HepG2 (cell line): ENCODE results near the gene MED23. TPM values are rescaled to one million over a fixed set of nuclear protein-coding genes. Genes with fewer than 3 reads are reported as not detected.
A peak's percentile ranks its signal among the peaks of the same experiment; 100 is the strongest.

Experiments
- CCDC6 ChIP-seq: sonication (generic); formaldehyde crosslinking; IDR thresholded peaks from 2 replicates; pipeline ENCODE4 v1.8.1; 2022; ENCODE audit warnings: mild to moderate bottlenecking, missing genetic modification reagents, moderate library complexity
- CENPT ChIP-seq: sonication (generic); formaldehyde crosslinking; IDR thresholded peaks from 2 replicates; pipeline ENCODE4 v1.8.0; 2022; ENCODE audit warnings: low read depth, mild to moderate bottlenecking, moderate library complexity, missing genetic modification reagents
- CHD4 ChIP-seq: fragments of 200-600 bp; sonication (generic); IDR thresholded peaks from 2 replicates; pipeline ENCODE4 v1.7.0; 2017; ENCODE audit warnings: mild to moderate bottlenecking, low read length, borderline replicate concordance
- FOXA3 ChIP-seq: IDR thresholded peaks from 2 replicates; pipeline ENCODE4 v1.6.1; 2016; ENCODE audit warnings: missing genetic modification reagents, missing compliant biosample characterization
- FOXJ3 ChIP-seq: sonication (generic); formaldehyde crosslinking; IDR thresholded peaks from 2 replicates; pipeline ENCODE4 v1.4.0; 2020; ENCODE audit warnings: missing genetic modification reagents, mild to moderate bottlenecking, borderline replicate concordance
- HOXA7 ChIP-seq: sonication (generic); formaldehyde crosslinking; IDR thresholded peaks from 2 replicates; pipeline ENCODE4 v1.8.1; 2022; ENCODE audit warnings: mild to moderate bottlenecking, missing genetic modification reagents, moderate library complexity
- JARID2 ChIP-seq: sonication (generic); formaldehyde crosslinking; IDR thresholded peaks from 2 replicates; pipeline ENCODE4 v1.8.1; 2023; ENCODE audit warnings: missing genetic modification reagents, inconsistent platforms; ENCODE audit not compliant: insufficient replicate concordance
- KDM4B ChIP-seq: sonication (generic); formaldehyde crosslinking; IDR thresholded peaks from 2 replicates; pipeline ENCODE4 v1.4.0; 2020; ENCODE audit warnings: missing genetic modification reagents
- MED8 ChIP-seq: sonication (generic); formaldehyde crosslinking; IDR thresholded peaks from 2 replicates; pipeline ENCODE4 v1.8.1; 2023; ENCODE audit warnings: mild to moderate bottlenecking, missing genetic modification reagents; ENCODE audit not compliant: insufficient replicate concordance
- MTA3 ChIP-seq: sonication (generic); formaldehyde crosslinking; IDR thresholded peaks from 2 replicates; pipeline ENCODE4 v1.4.0; 2020; ENCODE audit warnings: missing genetic modification reagents
- PPARG ChIP-seq: conservative IDR thresholded peaks from 2 replicates; pipeline ENCODE4 v1.6.1; 2016; ENCODE audit warnings: missing biosample characterization, missing genetic modification reagents
- RBM22 ChIP-seq: fragments of 200-400 bp; formaldehyde crosslinking; optimal IDR thresholded peaks from 2 replicates; pipeline ENCODE3; 2017; ENCODE audit warnings: mild to moderate bottlenecking, low read length, moderate library complexity
- SKIL ChIP-seq: sonication (generic); formaldehyde crosslinking; IDR thresholded peaks from 2 replicates; pipeline ENCODE4 v1.8.0; 2022; ENCODE audit warnings: missing genetic modification reagents, mild to moderate bottlenecking, moderate library complexity, borderline replicate concordance
- TERF1 ChIP-seq: sonication (generic); formaldehyde crosslinking; IDR thresholded peaks from 2 replicates; pipeline ENCODE4 v1.8.0; 2022; ENCODE audit warnings: mild to moderate bottlenecking, missing genetic modification reagents, moderate library complexity
- ZNF431 ChIP-seq: sonication (generic); formaldehyde crosslinking; IDR thresholded peaks from 2 replicates; pipeline ENCODE4 v1.9.0; 2022; ENCODE audit warnings: missing genetic modification reagents, low read depth, mild to moderate bottlenecking, borderline replicate concordance
- ZNF773 ChIP-seq: sonication (generic); formaldehyde crosslinking; IDR thresholded peaks from 2 replicates; pipeline ENCODE4 v1.4.0; 2020; ENCODE audit warnings: missing genetic modification reagents, borderline replicate concordance
- ZSCAN20 ChIP-seq: sonication (generic); formaldehyde crosslinking; IDR thresholded peaks from 2 replicates; pipeline ENCODE4 v1.4.0; 2020; ENCODE audit warnings: missing genetic modification reagents, mild to moderate bottlenecking, borderline replicate concordance
- ZSCAN31 ChIP-seq: sonication (generic); formaldehyde crosslinking; IDR thresholded peaks from 2 replicates; pipeline ENCODE4 v1.5.0; 2020; ENCODE audit warnings: low read depth, mild to moderate bottlenecking, missing genetic modification reagents
- polyA plus RNA-seq, 8 experiments: library from polyadenylated mRNA; depleted of rRNA in 3 of 8; stranded (reverse) in 7 of 8; unstranded in 1 of 8; fragments of >200 nt; fragmentation: Illumina TruSeq in 4 of 8; extraction: Trizol in 4 of 8; gene quantifications; 2 replicates each; pipeline versions ENCODE4 v1.2.1 to v1.2.3, GENCODE V29; 2011 to 2016; ENCODE audit warnings: low read depth in 4 of 8, missing spikeins in 1 of 8, mixed read lengths in 1 of 8; ENCODE audit not compliant: insufficient read depth in 1 of 8
- total RNA-seq, 5 experiments: library from RNA; depleted of rRNA; stranded (reverse); fragments of >200 nt; fragmentation: Illumina TruSeq; extraction: Trizol; gene quantifications; 2 replicates each; pipeline ENCODE4 v1.2.3, GENCODE V29; 2016; ENCODE audit warnings: low read depth in 1 of 5
- TF ChIP-seq, protein P1 (sequence below), 2 experiments: IDR thresholded peaks; 2 replicates each; pipeline ENCODE4 v1.6.1; 2011 to 2012; ENCODE audit warnings: low read length in 2 of 2, borderline replicate concordance in 1 of 2, low read depth in 1 of 2, mild to moderate bottlenecking in 1 of 2, moderate library complexity in 1 of 2
- TF ChIP-seq, protein P2 (sequence below): sonication (generic); formaldehyde crosslinking; IDR thresholded peaks from 2 replicates; pipeline ENCODE4 v1.4.0; 2020; ENCODE audit warnings: low read depth, missing genetic modification reagents

Gene MED23
- total and polyA plus RNA-seq, 2 of the 13 experiments (the other 11 are each of a cell fraction or from before 2014, with no cell fraction given), result 34.9 to 50.5 TPM

- no peak for TF ChIP-seq SKIL (CRISPR knock-in tag)
- no peak for TF ChIP-seq CHD4
- TF ChIP-seq ZNF431 (CRISPR knock-in tag), result no peak
- no peak for TF ChIP-seq HOXA7 (CRISPR knock-in tag)
- no peak for TF ChIP-seq RBM22
- TF ChIP-seq CENPT, result no peak
- no peak for TF ChIP-seq KDM4B (CRISPR knock-in tag)
- TF ChIP-seq ZSCAN20 (CRISPR knock-in tag), result no peak; the same call in 1 of the 2 replicates
- TF ChIP-seq JARID2 (CRISPR knock-in tag), result no peak
- no peak for TF ChIP-seq ZSCAN31 (CRISPR knock-in tag)
- peak; percentile 89; the same call in 1 of the 2 replicates for TF ChIP-seq FOXJ3
- peak; percentile 79 for TF ChIP-seq FOXA3 (CRISPR knock-in tag)
- no peak for TF ChIP-seq MED8 (CRISPR knock-in tag)
- no peak for TF ChIP-seq MTA3 (CRISPR knock-in tag)
- TF ChIP-seq, protein P1, sequence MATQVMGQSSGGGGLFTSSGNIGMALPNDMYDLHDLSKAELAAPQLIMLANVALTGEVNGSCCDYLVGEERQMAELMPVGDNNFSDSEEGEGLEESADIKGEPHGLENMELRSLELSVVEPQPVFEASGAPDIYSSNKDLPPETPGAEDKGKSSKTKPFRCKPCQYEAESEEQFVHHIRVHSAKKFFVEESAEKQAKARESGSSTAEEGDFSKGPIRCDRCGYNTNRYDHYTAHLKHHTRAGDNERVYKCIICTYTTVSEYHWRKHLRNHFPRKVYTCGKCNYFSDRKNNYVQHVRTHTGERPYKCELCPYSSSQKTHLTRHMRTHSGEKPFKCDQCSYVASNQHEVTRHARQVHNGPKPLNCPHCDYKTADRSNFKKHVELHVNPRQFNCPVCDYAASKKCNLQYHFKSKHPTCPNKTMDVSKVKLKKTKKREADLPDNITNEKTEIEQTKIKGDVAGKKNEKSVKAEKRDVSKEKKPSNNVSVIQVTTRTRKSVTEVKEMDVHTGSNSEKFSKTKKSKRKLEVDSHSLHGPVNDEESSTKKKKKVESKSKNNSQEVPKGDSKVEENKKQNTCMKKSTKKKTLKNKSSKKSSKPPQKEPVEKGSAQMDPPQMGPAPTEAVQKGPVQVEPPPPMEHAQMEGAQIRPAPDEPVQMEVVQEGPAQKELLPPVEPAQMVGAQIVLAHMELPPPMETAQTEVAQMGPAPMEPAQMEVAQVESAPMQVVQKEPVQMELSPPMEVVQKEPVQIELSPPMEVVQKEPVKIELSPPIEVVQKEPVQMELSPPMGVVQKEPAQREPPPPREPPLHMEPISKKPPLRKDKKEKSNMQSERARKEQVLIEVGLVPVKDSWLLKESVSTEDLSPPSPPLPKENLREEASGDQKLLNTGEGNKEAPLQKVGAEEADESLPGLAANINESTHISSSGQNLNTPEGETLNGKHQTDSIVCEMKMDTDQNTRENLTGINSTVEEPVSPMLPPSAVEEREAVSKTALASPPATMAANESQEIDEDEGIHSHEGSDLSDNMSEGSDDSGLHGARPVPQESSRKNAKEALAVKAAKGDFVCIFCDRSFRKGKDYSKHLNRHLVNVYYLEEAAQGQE (IDR thresholded peaks at IDR 0.05; ENCODE audit: borderline replicate concordance in 1 of 2, low read depth in 1 of 2, low read length in 2 of 2), result peak in 1 of 2 experiments; percentile 60; a peak in 1 of 4 replicates
- no peak for TF ChIP-seq CCDC6 (CRISPR knock-in tag)
- peak; percentile 74 for TF ChIP-seq PPARG (CRISPR knock-in tag)
- no peak for TF ChIP-seq TERF1 (CRISPR knock-in tag)
- TF ChIP-seq, protein P2, sequence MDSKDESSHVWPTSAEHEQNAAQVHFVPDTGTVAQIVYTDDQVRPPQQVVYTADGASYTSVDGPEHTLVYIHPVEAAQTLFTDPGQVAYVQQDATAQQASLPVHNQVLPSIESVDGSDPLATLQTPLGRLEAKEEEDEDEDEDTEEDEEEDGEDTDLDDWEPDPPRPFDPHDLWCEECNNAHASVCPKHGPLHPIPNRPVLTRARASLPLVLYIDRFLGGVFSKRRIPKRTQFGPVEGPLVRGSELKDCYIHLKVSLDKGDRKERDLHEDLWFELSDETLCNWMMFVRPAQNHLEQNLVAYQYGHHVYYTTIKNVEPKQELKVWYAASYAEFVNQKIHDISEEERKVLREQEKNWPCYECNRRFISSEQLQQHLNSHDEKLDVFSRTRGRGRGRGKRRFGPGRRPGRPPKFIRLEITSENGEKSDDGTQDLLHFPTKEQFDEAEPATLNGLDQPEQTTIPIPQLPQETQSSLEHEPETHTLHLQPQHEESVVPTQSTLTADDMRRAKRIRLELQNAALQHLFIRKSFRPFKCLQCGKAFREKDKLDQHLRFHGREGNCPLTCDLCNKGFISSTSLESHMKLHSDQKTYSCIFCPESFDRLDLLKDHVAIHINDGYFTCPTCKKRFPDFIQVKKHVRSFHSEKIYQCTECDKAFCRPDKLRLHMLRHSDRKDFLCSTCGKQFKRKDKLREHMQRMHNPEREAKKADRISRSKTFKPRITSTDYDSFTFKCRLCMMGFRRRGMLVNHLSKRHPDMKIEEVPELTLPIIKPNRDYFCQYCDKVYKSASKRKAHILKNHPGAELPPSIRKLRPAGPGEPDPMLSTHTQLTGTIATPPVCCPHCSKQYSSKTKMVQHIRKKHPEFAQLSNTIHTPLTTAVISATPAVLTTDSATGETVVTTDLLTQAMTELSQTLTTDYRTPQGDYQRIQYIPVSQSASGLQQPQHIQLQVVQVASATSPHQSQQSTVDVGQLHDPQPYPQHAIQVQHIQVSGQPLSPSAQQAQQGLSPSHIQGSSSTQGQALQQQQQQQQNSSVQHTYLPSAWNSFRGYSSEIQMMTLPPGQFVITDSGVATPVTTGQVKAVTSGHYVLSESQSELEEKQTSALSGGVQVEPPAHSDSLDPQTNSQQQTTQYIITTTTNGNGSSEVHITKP, result no peak
- TF ChIP-seq ZNF773 (CRISPR knock-in tag), result no peak
Measured at GRCh38 chr6:131574133-131574532, 53.9 kb downstream of the MED23 start (continued).
